ENCODE data around the gene VPS35L. TPM values are rescaled to one million over a fixed set of nuclear protein-coding genes. Genes with fewer than 3 reads are reported as not detected.

VPS35L gene
- total and polyA plus RNA-seq, 2 of the 13 experiments (the other 11 are each of a cell fraction or from before 2014, with no cell fraction given): 1.4 to 1.6 TPM

DNA sequence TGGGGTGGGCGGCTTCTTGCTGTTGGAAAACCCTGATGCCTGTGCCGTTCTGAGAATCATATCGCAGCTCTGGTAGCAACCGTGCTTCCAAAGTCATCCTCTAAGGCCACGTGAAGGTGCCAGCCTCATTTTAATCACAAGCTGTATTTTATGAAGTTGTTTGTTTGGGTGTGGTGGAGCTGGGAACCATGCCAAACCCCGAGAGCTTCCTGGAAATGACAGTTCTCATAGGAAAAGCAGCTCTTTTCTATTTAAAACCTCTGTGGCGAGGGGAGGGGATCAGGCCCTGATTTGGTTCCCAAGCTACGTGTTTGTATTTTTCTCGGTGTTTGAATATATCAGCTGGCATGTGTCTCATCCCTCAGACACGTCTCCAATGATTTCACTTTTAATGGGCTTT lies 140.8 kb downstream of the VPS35L start:
- Histone ChIP-seq H3K4me2 (ENCODE audit: low read depth, low read length) (no peak overlapping the region), H3K27me3 (ENCODE audit: control insufficient read depth in 1 of 2, insufficient read depth in 2 of 2, low read length in 2 of 2) (no peaks in the 10 kb centered on the region), H3K79me2 (ENCODE audit: insufficient read depth, low read length) (no peaks in the 10 kb centered on the region), H4K20me1 (ENCODE audit: insufficient read depth, low read length) (peaks cover 4% of the 10 kb centered on the region; the same call in 1 of the 2 replicates), H3K27ac (ENCODE audit: extremely low read length, insufficient read depth, low read length) (no peak overlapping the region), H3K9ac (ENCODE audit: insufficient read depth, low read depth, low read length) (no peak overlapping the region), H2AFZ (ENCODE audit: low read length) (no peak overlapping the region), H3K4me1 (ENCODE audit: insufficient read depth, low read length) (peaks cover 19% of the 10 kb centered on the region), H3K36me3 (replicated peaks in 1 of 2; ENCODE audit: control insufficient read depth in 1 of 2, insufficient read depth in 2 of 2, low read length in 2 of 2) (peaks cover 2 to 10% of the 10 kb centered on the region in 2 experiments; a peak in 3 of 5 replicates), H3K9me3 (ENCODE audit: low read length) (no peaks in the 10 kb centered on the region), H3K4me3 (replicated peaks in 1 of 3; ENCODE audit: insufficient read depth in 1 of 3, low read depth in 2 of 3, low read length in 3 of 3) (no peak overlapping the region)
- BruUV-seq (replicated peaks): no TSS peak
- ChIA-PET CTCF (ENCODE audit: low intra/inter-chr PET ratio, low total read pairs) (no interaction called here), POLR2A (no interaction called here)
- in situ Hi-C loops (cut with HindIII; ENCODE audit: extremely low pct_ligation_motif_present, low pct_unique_long_range_greater_than_20kb): no loop called here
- intact Hi-C loops (cut with micrococcal nuclease; ENCODE audit: unreplicated experiment): no loop called here
- ATAC-seq (no peak), FAIRE-seq (no peak), DNase-seq (ENCODE audit: low spot score) (no peak)
- 86% methylated on average over 9 of the region's 10 CpGs for WGBS (ENCODE audit: low lambda C conversion rate)
- TF ChIP-seq ARID2 (CRISPR knock-in tag; IDR thresholded peaks at IDR 0.05; ENCODE audit: borderline replicate concordance): no peak
- TF ChIP-seq ZMAT5 (CRISPR knock-in tag; IDR thresholded peaks at IDR 0.05; ENCODE audit: borderline replicate concordance, low read depth): no peak
- TF ChIP-seq ZNF256 (CRISPR knock-in tag; conservative IDR thresholded peaks at IDR 0.05): no peak
- no peak for TF ChIP-seq KIAA2018 (CRISPR knock-in tag; IDR thresholded peaks at IDR 0.05; ENCODE audit: borderline replicate concordance)
- no peak for TF ChIP-seq MTA1 (CRISPR knock-in tag; IDR thresholded peaks at IDR 0.05; ENCODE audit: borderline replicate concordance)
- TF ChIP-seq ZNF879 (CRISPR knock-in tag; IDR thresholded peaks at IDR 0.05): no peak
- TF ChIP-seq GZF1 (CRISPR knock-in tag; IDR thresholded peaks at IDR 0.05): no peak
- TF ChIP-seq ZNF709 (CRISPR knock-in tag; IDR thresholded peaks at IDR 0.05): no peak
- no peak for TF ChIP-seq TEF (CRISPR knock-in tag; IDR thresholded peaks at IDR 0.05)
- no peak for TF ChIP-seq ZBED4 (CRISPR knock-in tag; IDR thresholded peaks at IDR 0.05; ENCODE audit: borderline replicate concordance)
- TF ChIP-seq KLF6 (CRISPR knock-in tag; IDR thresholded peaks at IDR 0.05): no peak
- no peak for TF ChIP-seq ATRX (CRISPR knock-in tag; IDR thresholded peaks at IDR 0.05; ENCODE audit: borderline replicate concordance)

Measured in HepG2 (cell line).